GM23338 (cell line): Measurements from ENCODE around the gene RXRA. TPM values are rescaled to one million over a fixed set of nuclear protein-coding genes. Genes with fewer than 3 reads are reported as not detected.

Experiments used
- ATAC-seq: fragments of 200-7000 bp; cut with Tn5 transposase; 3 replicates; pipeline ENCODE4 v1.9.1; 2020
- DNase-seq: peaks from one replicate; pipeline ENCODE4 v3.0.0-alpha.2; 2015; ENCODE audit warnings: low spot score
- H2AFZ ChIP-seq: fragments of 200-600 bp; sonication (generic); 2 replicates; pipeline ENCODE4 v1.8.0; 2016; ENCODE audit warnings: antibody characterized with exemption, mild to moderate bottlenecking, moderate library complexity
- H3F3A ChIP-seq: fragments of 200-600 bp; sonication (generic); replicated peaks from 2 replicates; pipeline ENCODE4 v1.8.0; 2017; ENCODE audit warnings: antibody characterized with exemption, mixed run types, low read depth
- H3K27ac ChIP-seq: fragments of 200-600 bp; sonication (generic); 2 replicates; pipeline ENCODE4 v1.6.1; 2016; ENCODE audit warnings: low read depth
- H3K27me3 ChIP-seq: fragments of 200-600 bp; sonication (generic); 2 replicates; pipeline ENCODE4 v1.8.0; 2016; ENCODE audit warnings: mild to moderate bottlenecking, mixed run types, moderate library complexity; ENCODE audit not compliant: insufficient read depth
- H3K36me3 ChIP-seq: fragments of 200-600 bp; sonication (generic); 2 replicates; pipeline ENCODE4 v1.8.0; 2016; ENCODE audit warnings: mild to moderate bottlenecking; ENCODE audit not compliant: insufficient read depth
- H3K4me1 ChIP-seq: fragments of 200-600 bp; sonication (generic); 2 replicates; pipeline ENCODE4 v1.8.0; 2016; ENCODE audit warnings: mild to moderate bottlenecking, moderate library complexity; ENCODE audit not compliant: insufficient read depth
- H3K4me2 ChIP-seq: fragments of 200-600 bp; sonication (generic); 2 replicates; pipeline ENCODE4 v1.7.1; 2017; ENCODE audit warnings: mixed run types
- H3K4me3 ChIP-seq: fragments of 200-600 bp; sonication (generic); 2 replicates; pipeline ENCODE4 v1.6.1; 2016; ENCODE audit warnings: mixed run types
- H3K79me2 ChIP-seq: fragments of 200-600 bp; sonication (generic); replicated peaks from 2 replicates; pipeline ENCODE4 v1.8.0; 2017; ENCODE audit warnings: mild to moderate bottlenecking; ENCODE audit not compliant: insufficient read depth
- H3K9me2 ChIP-seq: fragments of 200-600 bp; sonication (generic); 2 replicates; pipeline ENCODE4 v1.8.0; 2017; ENCODE audit not compliant: insufficient read depth
- H4K20me1 ChIP-seq: fragments of 200-600 bp; sonication (generic); replicated peaks from 2 replicates; pipeline ENCODE4 v1.8.0; 2017; ENCODE audit warnings: mild to moderate bottlenecking; ENCODE audit not compliant: insufficient read depth
- H3K27ac Mint-ChIP-seq: 2 replicates; pipeline ENCODE4 v1.8.0; 2020; ENCODE audit warnings: inconsistent platforms, mild to moderate bottlenecking, moderate library complexity, mixed read lengths
- H3K27me3 Mint-ChIP-seq: 3 replicates; pipeline ENCODE4 v1.8.0; 2022; ENCODE audit warnings: low read depth, mild to moderate bottlenecking, moderate library complexity, mixed read lengths, inconsistent platforms; ENCODE audit not compliant: insufficient read depth, poor library complexity
- H3K36me3 Mint-ChIP-seq: 3 replicates; pipeline ENCODE4 v1.8.0; 2021; ENCODE audit warnings: low read depth, mild to moderate bottlenecking, inconsistent platforms, moderate library complexity, mixed read lengths
- H3K4me1 Mint-ChIP-seq: 3 replicates; pipeline ENCODE4 v1.8.0; 2020; ENCODE audit warnings: mild to moderate bottlenecking, inconsistent platforms, mixed read lengths
- H3K4me3 Mint-ChIP-seq: 3 replicates; pipeline ENCODE4 v1.8.0; 2021; ENCODE audit warnings: moderate library complexity, mild to moderate bottlenecking, inconsistent platforms, mixed read lengths
- H3K9me3 Mint-ChIP-seq: 3 replicates; pipeline ENCODE4 v1.8.0; 2020; ENCODE audit warnings: moderate library complexity, mild to moderate bottlenecking, inconsistent platforms, mixed read lengths
- EZH2 ChIP-seq: fragments of 200-600 bp; sonication (generic); IDR thresholded peaks from one replicate; pipeline ENCODE4 v1.8.0; 2017; ENCODE audit warnings: antibody characterized with exemption, mild to moderate bottlenecking, low read depth; ENCODE audit not compliant: unreplicated experiment
- EZH2phosphoT487 ChIP-seq: fragments of 200-600 bp; sonication (generic); IDR thresholded peaks from one replicate; pipeline ENCODE4 v1.8.1; 2018; ENCODE audit warnings: antibody characterized with exemption; ENCODE audit not compliant: unreplicated experiment
- NANOG ChIP-seq: IDR thresholded peaks from 2 replicates; pipeline ENCODE4 v1.6.1; 2016; ENCODE audit warnings: antibody characterized with exemption, borderline replicate concordance
- POLR2AphosphoS5 ChIP-seq: IDR thresholded peaks from 2 replicates; pipeline ENCODE4 v1.6.1; 2016; ENCODE audit warnings: antibody characterized with exemption, low read depth
- STAT1 ChIP-seq: IDR thresholded peaks from one replicate; pipeline ENCODE4 v1.6.1; 2016; ENCODE audit warnings: antibody characterized with exemption; ENCODE audit not compliant: unreplicated experiment
- ZNF331 ChIP-seq: fragments of 250-450 bp; sonication (Bioruptor Pico); IDR thresholded peaks from 2 replicates; pipeline ENCODE4 v1.5.0; 2020; ENCODE audit warnings: low read depth, mild to moderate bottlenecking, moderate library complexity
- polyA plus RNA-seq: library from polyadenylated mRNA; unstranded; fragments of >200 nt; fragmentation: Nextera tagmentation; extraction: Ambion mirVana; gene quantifications from 2 replicates; pipeline ENCODE4 v1.2.1, GENCODE V29; 2016
- total RNA-seq: library from RNA; depleted of rRNA; stranded (reverse); fragments of >200 nt; shearing (Covaris generic); gene quantifications from 2 replicates; pipeline ENCODE4 v1.2.3, GENCODE V29; 2014
- TF ChIP-seq, protein P1 (sequence below): IDR thresholded peaks from one replicate; pipeline ENCODE4 v1.6.1; 2018; ENCODE audit warnings: antibody characterized with exemption; ENCODE audit not compliant: unreplicated experiment
- TF ChIP-seq, protein P2 (sequence below): fragments of 250-450 bp; sonication (Bioruptor Pico); IDR thresholded peaks from 2 replicates; pipeline ENCODE4 v1.5.0; 2020; ENCODE audit warnings: mild to moderate bottlenecking, moderate library complexity
- TF ChIP-seq, protein P3 (sequence below), 2 experiments: fragments of 200-600 bp in 1 of 2; sonication (generic) in 1 of 2; conservative IDR thresholded peaks; 2 replicates each; pipeline versions ENCODE4 v1.5.1 to v1.6.1; 2016 to 2017; ENCODE audit warnings: antibody characterized with exemption in 2 of 2, low read depth in 2 of 2, mild to moderate bottlenecking in 2 of 2, moderate library complexity in 1 of 2

RXRA gene
- total and polyA plus RNA-seq, 2 experiments from 2014 or later, result 4.9 to 17.9 TPM

DNA sequence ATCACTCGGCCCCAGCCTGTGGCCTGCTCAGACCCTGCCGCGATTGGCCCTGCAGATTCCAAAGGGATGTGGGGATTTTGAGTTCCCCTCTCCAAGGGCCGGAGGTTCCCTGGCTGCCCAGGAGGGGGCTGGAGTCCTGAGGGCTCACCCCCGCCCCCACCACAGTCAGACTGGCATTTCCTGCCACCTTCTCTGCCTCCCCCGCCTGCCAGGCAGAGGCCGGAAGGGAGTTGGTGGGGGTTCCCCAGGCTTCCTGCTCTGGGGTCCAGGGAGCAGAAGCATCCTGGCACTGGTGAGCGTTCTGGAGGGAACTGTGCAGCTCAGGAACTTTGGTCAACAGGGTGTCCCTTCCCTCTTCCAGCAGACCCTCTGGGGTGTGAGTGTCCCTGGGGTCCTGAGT is 70.6 kb downstream of the RXRA start:
- H3K9me3 Mint-ChIP-seq, result peaks cover 13% of the 10 kb centered on the region; the same call in 2 of the 3 replicates

More for the DNA sequence above, 70.6 kb downstream of the RXRA start:
- Histone ChIP-seq H3K79me2 (peaks cover 41% of the 10 kb centered on the region), H3K27ac (no peak overlapping the region), H3K4me2 (no peak overlapping the region), H3K36me3 (no peaks in the 10 kb centered on the region), H4K20me1 (no peaks in the 10 kb centered on the region), H3K27me3 (no peaks in the 10 kb centered on the region), H3K4me1 (no peaks in the 10 kb centered on the region), H3K9me2 (no peaks in the 10 kb centered on the region), H3K4me3 (no peak overlapping the region), H2AFZ (no peak overlapping the region), H3F3A (no peaks in the 10 kb centered on the region)
- Mint-ChIP-seq H3K27me3 (peaks cover 1% of the 10 kb centered on the region), H3K4me3 (no peak overlapping the region), H3K27ac (peak overlapping the region; percentile 62; the same call in 1 of the 2 replicates), H3K4me1 (peaks cover 3% of the 10 kb centered on the region), H3K36me3 (peaks cover 4% of the 10 kb centered on the region; the same call in 2 of the 3 replicates)
- DNase-seq (no peak), ATAC-seq (peak; percentile 46)
- TF ChIP-seq EZH2 (no peak), STAT1 (no peak), EZH2phosphoT487 (no peak), NANOG (no peak), POLR2AphosphoS5 (no peak), ZNF331 (CRISPR knock-in tag) (no peak)
- TF ChIP-seq, protein P1, sequence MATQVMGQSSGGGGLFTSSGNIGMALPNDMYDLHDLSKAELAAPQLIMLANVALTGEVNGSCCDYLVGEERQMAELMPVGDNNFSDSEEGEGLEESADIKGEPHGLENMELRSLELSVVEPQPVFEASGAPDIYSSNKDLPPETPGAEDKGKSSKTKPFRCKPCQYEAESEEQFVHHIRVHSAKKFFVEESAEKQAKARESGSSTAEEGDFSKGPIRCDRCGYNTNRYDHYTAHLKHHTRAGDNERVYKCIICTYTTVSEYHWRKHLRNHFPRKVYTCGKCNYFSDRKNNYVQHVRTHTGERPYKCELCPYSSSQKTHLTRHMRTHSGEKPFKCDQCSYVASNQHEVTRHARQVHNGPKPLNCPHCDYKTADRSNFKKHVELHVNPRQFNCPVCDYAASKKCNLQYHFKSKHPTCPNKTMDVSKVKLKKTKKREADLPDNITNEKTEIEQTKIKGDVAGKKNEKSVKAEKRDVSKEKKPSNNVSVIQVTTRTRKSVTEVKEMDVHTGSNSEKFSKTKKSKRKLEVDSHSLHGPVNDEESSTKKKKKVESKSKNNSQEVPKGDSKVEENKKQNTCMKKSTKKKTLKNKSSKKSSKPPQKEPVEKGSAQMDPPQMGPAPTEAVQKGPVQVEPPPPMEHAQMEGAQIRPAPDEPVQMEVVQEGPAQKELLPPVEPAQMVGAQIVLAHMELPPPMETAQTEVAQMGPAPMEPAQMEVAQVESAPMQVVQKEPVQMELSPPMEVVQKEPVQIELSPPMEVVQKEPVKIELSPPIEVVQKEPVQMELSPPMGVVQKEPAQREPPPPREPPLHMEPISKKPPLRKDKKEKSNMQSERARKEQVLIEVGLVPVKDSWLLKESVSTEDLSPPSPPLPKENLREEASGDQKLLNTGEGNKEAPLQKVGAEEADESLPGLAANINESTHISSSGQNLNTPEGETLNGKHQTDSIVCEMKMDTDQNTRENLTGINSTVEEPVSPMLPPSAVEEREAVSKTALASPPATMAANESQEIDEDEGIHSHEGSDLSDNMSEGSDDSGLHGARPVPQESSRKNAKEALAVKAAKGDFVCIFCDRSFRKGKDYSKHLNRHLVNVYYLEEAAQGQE, result no peak
- TF ChIP-seq, protein P2, sequence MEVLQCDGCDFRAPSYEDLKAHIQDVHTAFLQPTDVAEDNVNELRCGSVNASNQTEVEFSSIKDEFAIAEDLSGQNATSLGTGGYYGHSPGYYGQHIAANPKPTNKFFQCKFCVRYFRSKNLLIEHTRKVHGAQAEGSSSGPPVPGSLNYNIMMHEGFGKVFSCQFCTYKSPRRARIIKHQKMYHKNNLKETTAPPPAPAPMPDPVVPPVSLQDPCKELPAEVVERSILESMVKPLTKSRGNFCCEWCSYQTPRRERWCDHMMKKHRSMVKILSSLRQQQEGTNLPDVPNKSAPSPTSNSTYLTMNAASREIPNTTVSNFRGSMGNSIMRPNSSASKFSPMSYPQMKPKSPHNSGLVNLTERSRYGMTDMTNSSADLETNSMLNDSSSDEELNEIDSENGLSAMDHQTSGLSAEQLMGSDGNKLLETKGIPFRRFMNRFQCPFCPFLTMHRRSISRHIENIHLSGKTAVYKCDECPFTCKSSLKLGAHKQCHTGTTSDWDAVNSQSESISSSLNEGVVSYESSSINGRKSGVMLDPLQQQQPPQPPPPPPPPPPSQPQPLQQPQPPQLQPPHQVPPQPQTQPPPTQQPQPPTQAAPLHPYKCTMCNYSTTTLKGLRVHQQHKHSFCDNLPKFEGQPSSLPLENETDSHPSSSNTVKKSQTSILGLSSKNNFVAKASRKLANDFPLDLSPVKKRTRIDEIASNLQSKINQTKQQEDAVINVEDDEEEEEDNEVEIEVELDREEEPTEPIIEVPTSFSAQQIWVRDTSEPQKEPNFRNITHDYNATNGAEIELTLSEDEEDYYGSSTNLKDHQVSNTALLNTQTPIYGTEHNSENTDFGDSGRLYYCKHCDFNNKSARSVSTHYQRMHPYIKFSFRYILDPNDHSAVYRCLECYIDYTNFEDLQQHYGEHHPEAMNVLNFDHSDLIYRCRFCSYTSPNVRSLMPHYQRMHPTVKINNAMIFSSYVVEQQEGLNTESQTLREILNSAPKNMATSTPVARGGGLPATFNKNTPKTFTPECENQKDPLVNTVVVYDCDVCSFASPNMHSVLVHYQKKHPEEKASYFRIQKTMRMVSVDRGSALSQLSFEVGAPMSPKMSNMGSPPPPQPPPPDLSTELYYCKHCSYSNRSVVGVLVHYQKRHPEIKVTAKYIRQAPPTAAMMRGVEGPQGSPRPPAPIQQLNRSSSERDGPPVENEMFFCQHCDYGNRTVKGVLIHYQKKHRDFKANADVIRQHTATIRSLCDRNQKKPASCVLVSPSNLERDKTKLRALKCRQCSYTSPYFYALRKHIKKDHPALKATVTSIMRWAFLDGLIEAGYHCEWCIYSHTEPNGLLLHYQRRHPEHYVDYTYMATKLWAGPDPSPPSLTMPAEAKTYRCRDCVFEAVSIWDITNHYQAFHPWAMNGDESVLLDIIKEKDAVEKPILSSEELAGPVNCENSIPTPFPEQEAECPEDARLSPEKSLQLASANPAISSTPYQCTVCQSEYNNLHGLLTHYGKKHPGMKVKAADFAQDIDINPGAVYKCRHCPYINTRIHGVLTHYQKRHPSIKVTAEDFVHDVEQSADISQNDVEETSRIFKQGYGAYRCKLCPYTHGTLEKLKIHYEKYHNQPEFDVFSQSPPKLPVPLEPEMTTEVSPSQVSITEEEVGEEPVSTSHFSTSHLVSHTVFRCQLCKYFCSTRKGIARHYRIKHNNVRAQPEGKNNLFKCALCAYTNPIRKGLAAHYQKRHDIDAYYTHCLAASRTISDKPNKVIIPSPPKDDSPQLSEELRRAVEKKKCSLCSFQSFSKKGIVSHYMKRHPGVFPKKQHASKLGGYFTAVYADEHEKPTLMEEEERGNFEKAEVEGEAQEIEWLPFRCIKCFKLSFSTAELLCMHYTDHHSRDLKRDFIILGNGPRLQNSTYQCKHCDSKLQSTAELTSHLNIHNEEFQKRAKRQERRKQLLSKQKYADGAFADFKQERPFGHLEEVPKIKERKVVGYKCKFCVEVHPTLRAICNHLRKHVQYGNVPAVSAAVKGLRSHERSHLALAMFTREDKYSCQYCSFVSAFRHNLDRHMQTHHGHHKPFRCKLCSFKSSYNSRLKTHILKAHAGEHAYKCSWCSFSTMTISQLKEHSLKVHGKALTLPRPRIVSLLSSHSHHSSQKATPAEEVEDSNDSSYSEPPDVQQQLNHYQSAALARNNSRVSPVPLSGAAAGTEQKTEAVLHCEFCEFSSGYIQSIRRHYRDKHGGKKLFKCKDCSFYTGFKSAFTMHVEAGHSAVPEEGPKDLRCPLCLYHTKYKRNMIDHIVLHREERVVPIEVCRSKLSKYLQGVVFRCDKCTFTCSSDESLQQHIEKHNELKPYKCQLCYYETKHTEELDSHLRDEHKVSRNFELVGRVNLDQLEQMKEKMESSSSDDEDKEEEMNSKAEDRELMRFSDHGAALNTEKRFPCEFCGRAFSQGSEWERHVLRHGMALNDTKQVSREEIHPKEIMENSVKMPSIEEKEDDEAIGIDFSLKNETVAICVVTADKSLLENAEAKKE (CRISPR knock-in tag), result no peak
- TF ChIP-seq, protein P3, sequence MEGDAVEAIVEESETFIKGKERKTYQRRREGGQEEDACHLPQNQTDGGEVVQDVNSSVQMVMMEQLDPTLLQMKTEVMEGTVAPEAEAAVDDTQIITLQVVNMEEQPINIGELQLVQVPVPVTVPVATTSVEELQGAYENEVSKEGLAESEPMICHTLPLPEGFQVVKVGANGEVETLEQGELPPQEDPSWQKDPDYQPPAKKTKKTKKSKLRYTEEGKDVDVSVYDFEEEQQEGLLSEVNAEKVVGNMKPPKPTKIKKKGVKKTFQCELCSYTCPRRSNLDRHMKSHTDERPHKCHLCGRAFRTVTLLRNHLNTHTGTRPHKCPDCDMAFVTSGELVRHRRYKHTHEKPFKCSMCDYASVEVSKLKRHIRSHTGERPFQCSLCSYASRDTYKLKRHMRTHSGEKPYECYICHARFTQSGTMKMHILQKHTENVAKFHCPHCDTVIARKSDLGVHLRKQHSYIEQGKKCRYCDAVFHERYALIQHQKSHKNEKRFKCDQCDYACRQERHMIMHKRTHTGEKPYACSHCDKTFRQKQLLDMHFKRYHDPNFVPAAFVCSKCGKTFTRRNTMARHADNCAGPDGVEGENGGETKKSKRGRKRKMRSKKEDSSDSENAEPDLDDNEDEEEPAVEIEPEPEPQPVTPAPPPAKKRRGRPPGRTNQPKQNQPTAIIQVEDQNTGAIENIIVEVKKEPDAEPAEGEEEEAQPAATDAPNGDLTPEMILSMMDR (conservative IDR thresholded peaks at IDR 0.05; ENCODE audit: low read depth in 2 of 2), result no peak
